M059J (cell line): ENCODE data around the gene RSPH10B. TPM values are rescaled to one million over a fixed set of nuclear protein-coding genes. Genes with fewer than 3 reads are reported as not detected.
A peak's percentile ranks its signal among the peaks of the same experiment; 100 is the strongest.
"Not testable (repeated sequence)": the region's sequence is repeated elsewhere in the genome, so short reads cannot be mapped to it uniquely, and the experiment has no call there.

Source experiments
- DNase-seq: peaks from one replicate; pipeline ENCODE4 v3.0.0-alpha.2; 2012; ENCODE audit warnings: low read depth
- total RNA-seq: library from RNA; depleted of rRNA; stranded (reverse); fragments of >200 nt; shearing (Covaris generic); gene quantifications from 2 replicates; pipeline ENCODE4 v1.2.3, GENCODE V29; 2014; rRNA removed

Gene RSPH10B
- total RNA-seq = not detected in 2 replicates

GRCh38 chr7:5970347-5970911 lies at the start of gene RSPH10B:
Gene RSPH10B, minus strand, starts transcription at chr7:5970689. Its CDS starts 3,573 bp downstream, at chr7:5967116.
- not testable (repeated sequence) for DNase-seq

DNA sequence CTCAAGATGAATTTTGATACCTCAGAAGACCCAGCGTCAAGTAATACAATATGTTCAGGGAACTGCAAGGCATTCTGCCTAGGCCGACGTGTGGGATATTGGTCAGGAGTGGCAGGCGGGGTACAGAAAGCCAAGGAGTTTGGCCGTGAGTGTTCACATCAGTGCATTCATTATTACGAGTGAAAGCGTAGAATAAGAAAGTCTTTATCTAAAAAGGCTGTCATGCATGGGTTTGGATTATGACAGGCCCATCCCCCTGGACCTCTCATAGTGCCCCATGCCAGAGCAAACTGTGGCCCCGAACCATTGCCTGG lies 46.1 kb upstream of the RSPH10B start:
- no peak for DNase-seq

GRCh38 chr7:6015917-6016652 lies 45.6 kb upstream of the RSPH10B start:
- DNase-seq = peak; percentile 10

DNA sequence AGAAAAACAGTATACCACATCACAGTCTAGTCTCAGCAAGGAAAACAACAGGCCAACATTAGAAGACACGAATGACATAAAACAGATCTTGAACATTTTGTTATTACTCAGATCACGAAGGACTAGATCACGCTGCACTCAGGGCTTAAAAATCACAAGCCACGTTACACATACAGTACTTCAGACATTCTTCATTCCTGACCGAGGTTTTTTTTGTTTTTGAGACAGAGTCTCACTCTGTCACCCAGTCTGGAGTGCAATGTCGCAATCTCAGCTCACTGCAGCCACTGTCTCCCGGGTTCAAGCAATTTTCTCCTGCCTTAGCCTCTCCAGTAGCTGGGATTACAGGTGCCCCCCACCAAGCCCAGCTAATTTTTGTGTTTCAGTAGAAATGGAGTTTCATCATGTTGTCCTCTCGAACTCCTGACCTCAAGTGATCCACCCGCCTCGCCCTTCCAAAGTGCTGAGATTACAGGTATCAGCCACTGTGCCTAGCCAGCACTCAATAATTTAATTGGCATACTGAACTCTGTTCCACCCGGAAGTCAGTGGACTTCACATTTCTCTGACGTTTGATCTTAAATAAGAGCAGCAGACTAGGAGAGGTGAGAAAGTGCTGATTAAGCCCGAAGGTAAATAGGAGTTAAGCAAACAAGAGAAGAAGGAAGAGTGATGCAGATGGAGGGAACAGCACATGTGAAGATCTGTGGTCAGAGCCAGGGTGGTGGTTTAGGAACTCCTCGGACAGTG lies 42.0 kb upstream of the RSPH10B start:
- no peak for DNase-seq

- DNase-seq = no peak
These were observed 41.1 kb upstream of the RSPH10B start for GRCh38 chr7:6011541-6011940.

GRCh38 chr7:6010370-6010769 lies 39.9 kb upstream of the RSPH10B start:
- not testable (repeated sequence) for DNase-seq

GRCh38 chr7:6008668-6009611 lies 38.5 kb upstream of the RSPH10B start, which contains the start of the genes AIMP2 and PMS2:
Gene AIMP2, plus strand, starts transcription at chr7:6009272. Its CDS starts 92 bp downstream, at chr7:6009364.
Gene PMS2, minus strand, starts transcription at chr7:6009049. Its CDS starts 30 bp downstream, at chr7:6009019.
- peak; percentile 99 for DNase-seq

GRCh38 chr7:6007835-6008590 lies 37.5 kb upstream of the RSPH10B start:
- DNase-seq = not testable (repeated sequence)

DNA sequence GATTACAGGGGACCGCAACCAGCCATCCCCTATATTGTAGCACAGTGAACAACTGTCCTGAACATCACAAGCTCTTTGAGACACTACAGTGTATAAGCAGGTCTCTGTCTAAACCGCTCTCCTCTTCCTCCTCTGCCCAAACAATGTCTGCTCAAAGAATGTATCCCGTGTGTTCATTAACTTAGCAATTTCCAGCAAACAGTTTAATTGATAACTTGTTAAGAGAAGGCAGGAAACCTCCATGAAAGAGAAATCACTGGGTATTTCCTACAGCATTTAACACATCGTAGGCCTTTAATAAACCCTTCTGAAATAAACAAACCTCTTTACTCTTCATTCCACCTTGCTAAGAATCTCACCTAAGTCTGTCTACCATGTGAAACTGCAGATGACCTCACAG lies 36.9 kb upstream of the RSPH10B start:
- no peak for DNase-seq

DNA sequence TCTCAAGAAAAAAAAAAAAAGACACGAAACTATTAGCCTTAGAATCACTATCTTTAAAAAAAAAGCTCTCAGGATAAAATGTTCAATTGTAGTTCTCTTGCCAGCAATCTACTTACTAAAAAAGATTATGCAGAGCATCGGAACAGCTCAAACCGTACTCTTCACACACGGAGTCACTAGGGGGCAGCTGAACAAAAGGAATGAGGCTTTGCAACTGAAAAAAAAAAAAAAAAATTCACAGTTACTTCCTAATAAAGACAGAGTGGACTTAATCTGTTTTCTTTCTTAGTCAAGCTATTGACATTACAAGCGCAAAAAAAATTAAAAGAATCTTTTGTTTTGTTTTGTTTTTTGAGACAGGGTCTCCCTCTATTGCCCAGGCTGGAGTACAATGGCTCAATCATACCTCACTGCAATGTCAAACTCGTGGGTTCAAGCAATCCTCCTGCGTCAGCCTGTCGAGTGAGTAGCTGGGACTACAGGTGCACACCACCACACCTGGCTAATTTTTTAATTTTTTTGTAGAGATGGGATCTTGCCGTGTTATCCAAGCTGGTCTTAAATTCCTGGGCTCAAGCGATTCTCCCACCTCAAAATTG lies 26.8 kb upstream of the RSPH10B start:
- DNase-seq = peak; percentile 68

DNA sequence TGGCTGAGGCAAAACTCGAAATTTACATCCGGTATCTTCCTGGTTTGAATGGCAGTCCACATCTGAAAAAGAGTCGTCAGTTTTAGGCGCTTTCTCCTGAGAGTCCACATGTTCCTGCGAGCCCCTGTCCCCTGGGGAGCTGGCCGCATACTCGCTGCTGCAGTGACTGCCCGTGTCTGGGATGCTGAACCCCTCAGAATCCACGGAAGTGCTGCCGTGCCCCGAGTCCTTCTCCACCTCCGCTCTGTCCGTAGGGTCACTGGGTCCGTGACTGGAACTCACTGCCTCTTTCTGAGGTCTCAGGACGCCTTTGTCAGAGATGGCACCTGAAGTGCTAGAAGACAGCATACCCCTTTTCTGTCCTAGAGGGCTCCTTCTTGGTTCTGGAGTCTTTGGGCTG lies 16.6 kb upstream of the RSPH10B start:
- not testable (repeated sequence) for DNase-seq

DNA sequence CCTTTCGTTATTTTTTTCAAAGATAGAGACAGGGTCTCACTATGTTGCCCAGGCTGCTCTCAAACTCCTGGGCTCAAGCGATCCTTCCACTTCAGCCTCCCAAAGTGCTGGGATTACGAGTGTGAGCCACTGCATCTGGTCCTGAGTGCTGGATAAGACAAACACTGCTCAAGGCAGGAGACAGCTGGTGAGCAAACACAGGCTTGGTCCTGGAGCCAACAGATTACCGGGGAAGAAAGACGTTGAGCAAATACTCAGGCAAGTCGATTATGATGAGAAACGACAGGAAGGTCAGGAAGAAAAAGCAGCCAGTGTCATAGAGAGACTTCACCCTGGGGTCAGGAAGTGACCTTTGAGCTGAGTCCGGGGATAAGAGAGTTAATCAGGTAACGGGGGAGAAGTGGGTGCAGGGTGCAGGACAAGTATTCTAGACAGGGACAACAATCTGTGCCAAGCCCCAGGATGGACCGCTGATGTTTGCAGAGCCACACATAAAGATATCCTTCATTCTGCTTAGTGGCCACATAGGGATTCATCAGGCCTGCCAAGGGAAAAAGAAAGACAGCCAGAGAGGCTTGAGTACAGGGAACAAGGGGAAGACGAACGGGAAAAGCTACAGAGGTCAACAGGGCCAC lies 9.3 kb upstream of the RSPH10B start:
- not testable (repeated sequence) for DNase-seq

GRCh38 chr7:5973580-5973979 lies 3.1 kb upstream of the RSPH10B start:
- DNase-seq = not testable (repeated sequence)

- DNase-seq = not testable (repeated sequence)
These were observed 6.7 kb downstream of the RSPH10B start for GRCh38 chr7:5963810-5964209.

- not testable (repeated sequence) for DNase-seq
These were observed 7.3 kb downstream of the RSPH10B start for GRCh38 chr7:5963205-5963604.

DNA sequence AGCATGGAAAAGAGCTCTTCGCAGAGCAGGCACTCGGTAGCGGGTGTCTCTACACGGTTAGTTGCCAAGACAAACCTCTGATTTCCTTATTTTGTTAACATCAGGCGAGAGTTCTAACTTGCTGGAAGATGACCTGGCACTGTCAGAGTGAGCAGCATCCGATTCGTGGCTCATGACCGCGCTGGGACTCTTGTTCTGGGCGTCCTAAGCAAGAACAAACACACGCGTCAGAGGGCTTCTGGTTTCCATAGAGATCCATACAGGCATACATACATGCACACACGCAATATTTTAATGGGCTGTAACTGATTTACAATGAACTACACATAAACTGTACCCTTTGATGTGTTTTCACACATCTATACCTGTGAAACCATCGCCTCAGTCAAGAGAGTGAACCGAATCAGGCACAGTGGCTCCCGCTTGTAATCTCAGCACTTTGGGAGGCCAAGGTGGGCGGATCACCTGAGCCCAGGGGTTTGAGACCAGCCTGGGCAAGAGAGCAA lies 35.5 kb downstream of the RSPH10B start:
- not testable (repeated sequence) for DNase-seq

DNA sequence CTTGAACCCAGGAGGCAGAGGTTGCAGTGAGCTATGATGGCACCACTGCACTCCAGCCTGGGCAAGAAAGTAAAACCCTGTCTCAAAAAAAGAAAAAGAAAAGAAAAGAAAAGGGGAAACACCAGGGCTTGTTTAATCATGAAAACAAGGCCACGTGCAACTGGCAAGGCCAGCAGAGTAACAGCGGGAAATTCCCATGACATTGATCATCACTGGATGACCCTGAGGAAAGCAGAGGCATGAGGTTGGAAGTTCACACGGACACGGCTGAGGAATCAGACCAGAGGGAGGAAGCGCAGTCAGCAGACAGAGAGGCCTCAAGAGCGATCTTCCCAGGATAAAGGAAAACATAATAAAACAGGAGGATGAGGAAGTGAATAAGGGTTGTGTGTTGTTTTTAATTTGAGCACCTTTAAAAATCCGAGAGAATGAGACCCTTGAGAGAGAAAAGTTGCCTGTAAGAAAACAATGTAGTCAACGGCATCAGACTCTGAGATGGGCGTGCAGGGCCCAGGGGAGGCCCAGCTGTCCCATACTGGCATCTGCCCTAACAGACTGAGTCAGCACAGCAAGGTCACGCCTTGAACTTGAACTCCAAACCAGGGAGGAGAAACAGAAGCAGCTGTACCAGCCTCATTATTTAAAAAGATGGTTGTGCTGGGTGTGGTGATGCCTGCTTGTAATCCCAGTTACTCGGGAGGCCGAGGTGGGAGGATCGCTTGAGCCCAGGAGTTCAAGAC lies 38.4 kb downstream of the RSPH10B start:
- peak; percentile 27 for DNase-seq

GRCh38 chr7:5931250-5931649 lies 39.2 kb downstream of the RSPH10B start:
- not testable (repeated sequence) for DNase-seq

DNA sequence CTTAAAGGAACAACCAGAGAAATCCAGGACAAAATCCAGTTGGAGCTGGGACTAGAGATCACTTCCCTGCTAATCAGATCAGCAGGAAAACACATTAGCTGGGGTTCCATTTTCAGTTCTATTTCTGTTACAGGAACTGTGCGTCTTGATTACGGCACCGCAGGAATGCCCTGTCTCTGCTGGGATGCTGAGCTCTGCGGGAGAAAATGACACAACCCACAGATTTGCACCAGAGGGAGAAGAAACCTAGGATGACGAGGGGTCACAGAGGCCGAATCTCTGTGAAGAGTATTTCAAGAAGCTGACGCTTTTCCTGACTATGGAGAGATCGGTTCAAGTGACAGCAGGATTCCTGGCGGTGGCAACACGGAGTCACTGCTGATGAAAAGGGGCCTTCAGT lies 40.2 kb downstream of the RSPH10B start:
- DNase-seq = not testable (repeated sequence)
